SK-N-SH treated with all-trans-retinoic acid at 6 μM for 48 hours (cell line): ENCODE data around the gene WFDC5.
A peak's percentile ranks its signal among the peaks of the same experiment; 100 is the strongest.

Experiments used
- ATAC-seq: fragments of 200-7000 bp; cut with Tn5 transposase; 3 replicates; pipeline ENCODE4 v1.9.1; 2020; ENCODE audit warnings: mild to moderate bottlenecking, moderate library complexity
- ARNTL ChIP-seq: fragments of 450-650 bp; formaldehyde crosslinking; IDR thresholded peaks from 2 replicates; pipeline ENCODE4 v1.5.0; 2020; ENCODE audit warnings: low read depth, mild to moderate bottlenecking, moderate library complexity, borderline replicate concordance
- BACH2 ChIP-seq: fragments of 250-450 bp; sonication (Bioruptor Pico); IDR thresholded peaks from 2 replicates; pipeline ENCODE4 v1.9.0; 2021; ENCODE audit warnings: mild to moderate bottlenecking, borderline replicate concordance
- CSDC2 ChIP-seq: fragments of 250-450 bp; sonication (Bioruptor Pico); IDR thresholded peaks from 2 replicates; pipeline ENCODE4 v1.5.0; 2020; ENCODE audit warnings: mild to moderate bottlenecking, moderate library complexity
- ESRRG ChIP-seq: fragments of 250-450 bp; sonication (Bioruptor Pico); IDR thresholded peaks from 2 replicates; pipeline ENCODE4 v1.6.1; 2021; ENCODE audit warnings: mild to moderate bottlenecking
- GLIS3 ChIP-seq: fragments of 250-450 bp; sonication (Bioruptor Pico); IDR thresholded peaks from 2 replicates; pipeline ENCODE4 v1.5.0; 2020; ENCODE audit warnings: mild to moderate bottlenecking, moderate library complexity
- ISL1 ChIP-seq: fragments of 250-450 bp; sonication (Bioruptor Pico); IDR thresholded peaks from 2 replicates; pipeline ENCODE4 v2.1.2; 2022; ENCODE audit warnings: mild to moderate bottlenecking, moderate library complexity
- OSR1 ChIP-seq: fragments of 250-450 bp; sonication (Bioruptor Pico); IDR thresholded peaks from 2 replicates; pipeline ENCODE4 v1.8.0; 2022; ENCODE audit warnings: moderate library complexity, mild to moderate bottlenecking, inconsistent platforms
- PPARA ChIP-seq: fragments of 250-450 bp; sonication (Bioruptor Pico); IDR thresholded peaks from 2 replicates; pipeline ENCODE4 v1.5.0; 2020; ENCODE audit warnings: mild to moderate bottlenecking, borderline replicate concordance
- SNAI2 ChIP-seq: fragments of 250-450 bp; sonication (Bioruptor Pico); IDR thresholded peaks from 2 replicates; pipeline ENCODE4 v1.5.0; 2020; ENCODE audit warnings: mild to moderate bottlenecking, moderate library complexity
- TCF4 ChIP-seq: fragments of 250-450 bp; sonication (Bioruptor Pico); IDR thresholded peaks from 2 replicates; pipeline ENCODE4 v1.8.0; 2021; ENCODE audit warnings: mild to moderate bottlenecking, moderate library complexity, borderline replicate concordance
- TOX ChIP-seq: fragments of 250-450 bp; sonication (Bioruptor Pico); IDR thresholded peaks from 2 replicates; pipeline ENCODE4 v1.8.0; 2021; ENCODE audit warnings: mild to moderate bottlenecking, moderate library complexity, borderline replicate concordance
- ZFP3 ChIP-seq: fragments of 250-450 bp; sonication (Bioruptor Pico); IDR thresholded peaks from 2 replicates; pipeline ENCODE4 v1.5.0; 2020; ENCODE audit warnings: mild to moderate bottlenecking, moderate library complexity
- ZFP30 ChIP-seq: fragments of 450-650 bp; formaldehyde crosslinking; IDR thresholded peaks from 2 replicates; pipeline ENCODE4 v1.5.0; 2022; ENCODE audit warnings: mild to moderate bottlenecking, moderate library complexity
- ZNF565 ChIP-seq: fragments of 450-650 bp; formaldehyde crosslinking; conservative IDR thresholded peaks from 2 replicates; pipeline ENCODE4 v1.5.0; 2020; ENCODE audit warnings: low read depth, mild to moderate bottlenecking, moderate library complexity
- ZNF8 ChIP-seq: fragments of 450-650 bp; formaldehyde crosslinking; IDR thresholded peaks from 2 replicates; pipeline ENCODE4 v1.5.0; 2020; ENCODE audit warnings: mild to moderate bottlenecking, moderate library complexity
- TF ChIP-seq, protein P1 (sequence below): fragments of 250-450 bp; sonication (Bioruptor Pico); IDR thresholded peaks from 2 replicates; pipeline ENCODE4 v1.5.1; 2021; ENCODE audit warnings: mild to moderate bottlenecking, moderate library complexity
- TF ChIP-seq, protein P2 (sequence below): fragments of 250-450 bp; sonication (Bioruptor Pico); IDR thresholded peaks from 2 replicates; pipeline ENCODE4 v1.5.0; 2020; ENCODE audit warnings: mild to moderate bottlenecking, moderate library complexity
- TF ChIP-seq, protein P3 (sequence below): fragments of 250-450 bp; sonication (Bioruptor Pico); IDR thresholded peaks from 2 replicates; pipeline ENCODE4 v1.8.0; 2021; ENCODE audit warnings: low read depth, mild to moderate bottlenecking, moderate library complexity, borderline replicate concordance
- TF ChIP-seq, protein P4 (sequence below): fragments of 250-450 bp; sonication (Bioruptor Pico); IDR thresholded peaks from 2 replicates; pipeline ENCODE4 v1.5.1; 2020; ENCODE audit warnings: low read depth, mild to moderate bottlenecking, moderate library complexity

The WFDC5 gene

DNA sequence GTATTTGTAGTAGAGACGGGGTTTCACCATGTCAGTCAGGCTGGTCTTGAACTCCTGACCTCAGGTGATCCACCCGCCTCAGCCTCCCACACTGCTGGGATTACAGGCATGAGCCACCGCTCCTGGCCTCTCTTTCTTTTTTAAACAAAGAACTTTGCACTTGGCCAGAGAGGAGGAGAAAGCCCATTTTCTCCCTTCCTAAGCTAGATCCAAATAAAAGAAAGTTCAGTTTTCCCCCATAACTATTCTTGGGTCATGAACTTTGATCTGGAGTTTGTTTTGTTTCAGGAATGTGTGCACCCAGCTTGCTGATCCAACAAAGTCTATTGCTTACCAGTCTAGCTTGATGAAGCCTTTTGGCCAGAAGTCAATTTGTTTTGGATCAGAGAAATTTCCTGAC is 37.4 kb downstream of the WFDC5 start:
- ATAC-seq: no peak
- TF ChIP-seq ZFP30 (CRISPR knock-in tag) (no peak), SNAI2 (CRISPR knock-in tag) (no peak), ZFP3 (no peak), TOX (no peak), ZNF565 (no peak), PPARA (CRISPR knock-in tag) (no peak), ESRRG (no peak), OSR1 (no peak), BACH2 (no peak), ARNTL (no peak), TCF4 (no peak), CSDC2 (CRISPR knock-in tag) (no peak), GLIS3 (CRISPR knock-in tag) (no peak), ZNF8 (CRISPR knock-in tag) (no peak)
- TF ChIP-seq, protein P1, sequence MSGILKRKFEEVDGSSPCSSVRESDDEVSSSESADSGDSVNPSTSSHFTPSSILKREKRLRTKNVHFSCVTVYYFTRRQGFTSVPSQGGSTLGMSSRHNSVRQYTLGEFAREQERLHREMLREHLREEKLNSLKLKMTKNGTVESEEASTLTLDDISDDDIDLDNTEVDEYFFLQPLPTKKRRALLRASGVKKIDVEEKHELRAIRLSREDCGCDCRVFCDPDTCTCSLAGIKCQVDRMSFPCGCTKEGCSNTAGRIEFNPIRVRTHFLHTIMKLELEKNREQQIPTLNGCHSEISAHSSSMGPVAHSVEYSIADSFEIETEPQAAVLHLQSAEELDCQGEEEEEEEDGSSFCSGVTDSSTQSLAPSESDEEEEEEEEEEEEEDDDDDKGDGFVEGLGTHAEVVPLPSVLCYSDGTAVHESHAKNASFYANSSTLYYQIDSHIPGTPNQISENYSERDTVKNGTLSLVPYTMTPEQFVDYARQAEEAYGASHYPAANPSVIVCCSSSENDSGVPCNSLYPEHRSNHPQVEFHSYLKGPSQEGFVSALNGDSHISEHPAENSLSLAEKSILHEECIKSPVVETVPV: no peak
- TF ChIP-seq, protein P2, sequence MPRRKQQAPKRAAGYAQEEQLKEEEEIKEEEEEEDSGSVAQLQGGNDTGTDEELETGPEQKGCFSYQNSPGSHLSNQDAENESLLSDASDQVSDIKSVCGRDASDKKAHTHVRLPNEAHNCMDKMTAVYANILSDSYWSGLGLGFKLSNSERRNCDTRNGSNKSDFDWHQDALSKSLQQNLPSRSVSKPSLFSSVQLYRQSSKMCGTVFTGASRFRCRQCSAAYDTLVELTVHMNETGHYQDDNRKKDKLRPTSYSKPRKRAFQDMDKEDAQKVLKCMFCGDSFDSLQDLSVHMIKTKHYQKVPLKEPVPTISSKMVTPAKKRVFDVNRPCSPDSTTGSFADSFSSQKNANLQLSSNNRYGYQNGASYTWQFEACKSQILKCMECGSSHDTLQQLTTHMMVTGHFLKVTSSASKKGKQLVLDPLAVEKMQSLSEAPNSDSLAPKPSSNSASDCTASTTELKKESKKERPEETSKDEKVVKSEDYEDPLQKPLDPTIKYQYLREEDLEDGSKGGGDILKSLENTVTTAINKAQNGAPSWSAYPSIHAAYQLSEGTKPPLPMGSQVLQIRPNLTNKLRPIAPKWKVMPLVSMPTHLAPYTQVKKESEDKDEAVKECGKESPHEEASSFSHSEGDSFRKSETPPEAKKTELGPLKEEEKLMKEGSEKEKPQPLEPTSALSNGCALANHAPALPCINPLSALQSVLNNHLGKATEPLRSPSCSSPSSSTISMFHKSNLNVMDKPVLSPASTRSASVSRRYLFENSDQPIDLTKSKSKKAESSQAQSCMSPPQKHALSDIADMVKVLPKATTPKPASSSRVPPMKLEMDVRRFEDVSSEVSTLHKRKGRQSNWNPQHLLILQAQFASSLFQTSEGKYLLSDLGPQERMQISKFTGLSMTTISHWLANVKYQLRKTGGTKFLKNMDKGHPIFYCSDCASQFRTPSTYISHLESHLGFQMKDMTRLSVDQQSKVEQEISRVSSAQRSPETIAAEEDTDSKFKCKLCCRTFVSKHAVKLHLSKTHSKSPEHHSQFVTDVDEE (CRISPR knock-in tag): no peak
- TF ChIP-seq, protein P3, sequence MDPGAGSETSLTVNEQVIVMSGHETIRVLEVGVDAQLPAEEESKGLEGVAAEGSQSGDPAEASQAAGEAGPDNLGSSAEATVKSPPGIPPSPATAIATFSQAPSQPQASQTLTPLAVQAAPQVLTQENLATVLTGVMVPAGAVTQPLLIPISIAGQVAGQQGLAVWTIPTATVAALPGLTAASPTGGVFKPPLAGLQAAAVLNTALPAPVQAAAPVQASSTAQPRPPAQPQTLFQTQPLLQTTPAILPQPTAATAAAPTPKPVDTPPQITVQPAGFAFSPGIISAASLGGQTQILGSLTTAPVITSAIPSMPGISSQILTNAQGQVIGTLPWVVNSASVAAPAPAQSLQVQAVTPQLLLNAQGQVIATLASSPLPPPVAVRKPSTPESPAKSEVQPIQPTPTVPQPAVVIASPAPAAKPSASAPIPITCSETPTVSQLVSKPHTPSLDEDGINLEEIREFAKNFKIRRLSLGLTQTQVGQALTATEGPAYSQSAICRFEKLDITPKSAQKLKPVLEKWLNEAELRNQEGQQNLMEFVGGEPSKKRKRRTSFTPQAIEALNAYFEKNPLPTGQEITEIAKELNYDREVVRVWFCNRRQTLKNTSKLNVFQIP (CRISPR knock-in tag): no peak

GRCh38 chr20:45073221-45073620 is 41.8 kb downstream of the WFDC5 start:
- TF ChIP-seq, protein P3 (CRISPR knock-in tag): no peak
- TF ChIP-seq TCF4 (no peak), GLIS3 (CRISPR knock-in tag) (no peak), ISL1 (no peak), ZNF8 (CRISPR knock-in tag) (no peak)
- TF ChIP-seq, protein P4, sequence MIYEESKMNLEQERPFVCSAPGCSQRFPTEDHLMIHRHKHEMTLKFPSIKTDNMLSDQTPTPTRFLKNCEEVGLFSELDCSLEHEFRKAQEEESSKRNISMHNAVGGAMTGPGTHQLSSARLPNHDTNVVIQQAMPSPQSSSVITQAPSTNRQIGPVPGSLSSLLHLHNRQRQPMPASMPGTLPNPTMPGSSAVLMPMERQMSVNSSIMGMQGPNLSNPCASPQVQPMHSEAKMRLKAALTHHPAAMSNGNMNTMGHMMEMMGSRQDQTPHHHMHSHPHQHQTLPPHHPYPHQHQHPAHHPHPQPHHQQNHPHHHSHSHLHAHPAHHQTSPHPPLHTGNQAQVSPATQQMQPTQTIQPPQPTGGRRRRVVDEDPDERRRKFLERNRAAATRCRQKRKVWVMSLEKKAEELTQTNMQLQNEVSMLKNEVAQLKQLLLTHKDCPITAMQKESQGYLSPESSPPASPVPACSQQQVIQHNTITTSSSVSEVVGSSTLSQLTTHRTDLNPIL: no peak
- no peak for ATAC-seq

DNA sequence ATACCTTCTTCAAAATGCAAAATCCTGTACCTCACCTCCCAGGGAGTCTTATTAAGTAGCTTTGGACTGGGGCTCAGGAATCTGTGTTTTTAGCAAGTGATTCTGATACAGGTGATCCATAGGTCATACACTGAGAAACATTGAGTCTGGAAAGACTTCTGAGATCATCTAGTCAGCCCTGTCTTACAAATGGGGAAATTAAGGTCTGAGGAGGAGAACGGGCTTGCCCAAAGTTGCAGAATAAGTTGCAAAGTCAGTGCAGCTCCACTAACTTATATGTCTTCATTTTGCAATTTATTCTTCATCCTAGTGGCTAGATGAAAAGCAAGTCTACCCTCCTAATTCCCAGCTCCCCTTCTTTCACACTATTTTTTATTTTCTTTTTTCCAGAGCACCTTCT is 42.9 kb downstream of the WFDC5 start:
- TF ChIP-seq CSDC2 (CRISPR knock-in tag): no peak
- no peak for TF ChIP-seq ZNF565
- TF ChIP-seq BACH2: no peak
- no peak for ATAC-seq

GRCh38 chr20:45070932-45071632 is 43.9 kb downstream of the WFDC5 start:
- TF ChIP-seq ZNF565 (no peak), GLIS3 (CRISPR knock-in tag) (no peak), CSDC2 (CRISPR knock-in tag) (no peak), ISL1 (peak; percentile 31; the same call in 1 of the 2 replicates)
- TF ChIP-seq, all 23 proteins: peak for 1

More at GRCh38 chr20:45070932-45071632, 43.9 kb downstream of the WFDC5 start:
- ATAC-seq: peak; percentile 50
